ENCODE data around the gene SAT2. TPM values are rescaled to one million over a fixed set of nuclear protein-coding genes. Genes with fewer than 3 reads are reported as not detected.

The SAT2 gene
- total and polyA plus RNA-seq, 10 of the 15 experiments (the other 5 are each of a cell fraction or from before 2014, with no cell fraction given): 14.6 to 44.0 (median 27.9) TPM

DNA sequence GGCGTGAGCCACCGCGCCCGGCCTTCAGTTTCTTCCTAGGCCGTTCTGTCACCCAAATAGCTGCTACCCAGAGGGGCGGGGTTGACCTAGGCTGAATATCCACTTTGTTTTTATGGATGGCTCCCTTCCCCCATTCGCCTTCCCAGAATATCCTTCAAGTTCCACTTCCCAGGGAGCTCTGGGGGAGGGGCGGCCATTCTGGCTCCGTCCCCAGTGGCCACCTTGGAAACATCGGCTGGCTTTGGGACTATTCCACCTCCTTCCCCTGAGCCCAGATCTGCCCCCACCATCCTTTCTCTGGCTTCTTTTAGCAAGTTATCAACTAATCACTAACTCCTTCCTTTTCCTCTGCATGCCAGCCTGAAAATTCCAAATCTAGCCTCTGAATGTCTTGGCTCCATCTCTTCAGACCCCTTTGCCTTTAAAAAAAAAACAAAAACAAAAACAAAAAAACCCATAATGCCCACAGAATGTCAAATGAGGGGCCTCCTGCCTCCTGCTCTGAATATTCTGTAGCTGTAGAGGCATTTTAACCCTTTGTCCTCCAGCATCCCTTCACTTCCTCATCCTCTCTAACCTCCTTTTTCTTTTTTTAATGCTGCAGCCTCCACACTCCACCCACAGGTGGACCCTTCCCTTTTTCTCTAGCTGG lies 29.5 kb upstream of the SAT2 start:
- CTCF ChIA-PET: interaction anchor here (0.6 kb wide), 1 partner anchor 378 kb away, joined by 5 read pairs; no protein-coding TSS in a partner anchor
- H3K4me1 ChIP-seq (ENCODE audit: control insufficient read depth, insufficient read depth, low read length): no peaks in the 10 kb centered on the region
- no peaks in the 10 kb centered on the region for H3K9me3 ChIP-seq (replicated peaks; ENCODE audit: control insufficient read depth, insufficient read depth, low read length)
- H3K79me2 ChIP-seq (ENCODE audit: control insufficient read depth, insufficient read depth, low read length): no peaks in the 10 kb centered on the region
- no peaks in the 10 kb centered on the region for H4K20me1 ChIP-seq (ENCODE audit: control insufficient read depth, insufficient read depth)
- no peak overlapping the region for H3K4me3 ChIP-seq
- DNase-seq (ENCODE audit: low read depth, low spot score) (no peak), ATAC-seq (no peak), FAIRE-seq (no peak)
- H3K9ac ChIP-seq (ENCODE audit: control insufficient read depth, insufficient read depth, low read length): no peak overlapping the region
- TF ChIP-seq KAT2A (conservative IDR thresholded peaks at IDR 0.05; ENCODE audit: control insufficient read depth, low read depth, low read length) (no peak), EED (IDR thresholded peaks at IDR 0.05; ENCODE audit: low read depth) (no peak), POLR2AphosphoS5 (IDR thresholded peaks at IDR 0.05; ENCODE audit: low read length) (no peak), NFYA (IDR thresholded peaks at IDR 0.05; ENCODE audit: borderline replicate concordance, low read depth, low read length) (no peak), ASH2L (IDR thresholded peaks at IDR 0.05; ENCODE audit: borderline replicate concordance, low read depth) (no peak), NR2F1 (conservative IDR thresholded peaks at IDR 0.05) (no peak), MYC (IDR thresholded peaks at IDR 0.05; ENCODE audit: insufficient read depth, insufficient read length, insufficient replicate concordance, low read length, severe bottlenecking) (no peak), POLR2A (IDR thresholded peaks at IDR 0.05; ENCODE audit: low read depth, low read length) (no peak), CHD4 (IDR thresholded peaks at IDR 0.05) (no peak)
- TF ChIP-seq, protein P1, sequence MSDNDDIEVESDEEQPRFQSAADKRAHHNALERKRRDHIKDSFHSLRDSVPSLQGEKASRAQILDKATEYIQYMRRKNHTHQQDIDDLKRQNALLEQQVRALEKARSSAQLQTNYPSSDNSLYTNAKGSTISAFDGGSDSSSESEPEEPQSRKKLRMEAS (IDR thresholded peaks at IDR 0.05; ENCODE audit: low read depth, low read length): no peak
- TF ChIP-seq, protein P2, sequence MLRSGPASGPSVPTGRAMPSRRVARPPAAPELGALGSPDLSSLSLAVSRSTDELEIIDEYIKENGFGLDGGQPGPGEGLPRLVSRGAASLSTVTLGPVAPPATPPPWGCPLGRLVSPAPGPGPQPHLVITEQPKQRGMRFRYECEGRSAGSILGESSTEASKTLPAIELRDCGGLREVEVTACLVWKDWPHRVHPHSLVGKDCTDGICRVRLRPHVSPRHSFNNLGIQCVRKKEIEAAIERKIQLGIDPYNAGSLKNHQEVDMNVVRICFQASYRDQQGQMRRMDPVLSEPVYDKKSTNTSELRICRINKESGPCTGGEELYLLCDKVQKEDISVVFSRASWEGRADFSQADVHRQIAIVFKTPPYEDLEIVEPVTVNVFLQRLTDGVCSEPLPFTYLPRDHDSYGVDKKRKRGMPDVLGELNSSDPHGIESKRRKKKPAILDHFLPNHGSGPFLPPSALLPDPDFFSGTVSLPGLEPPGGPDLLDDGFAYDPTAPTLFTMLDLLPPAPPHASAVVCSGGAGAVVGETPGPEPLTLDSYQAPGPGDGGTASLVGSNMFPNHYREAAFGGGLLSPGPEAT (IDR thresholded peaks at IDR 0.05; ENCODE audit: low read depth): no peak
- no TSS peak for BruUV-seq (replicated peaks)
- H3K27ac ChIP-seq (ENCODE audit: control insufficient read depth, insufficient read depth): no peak overlapping the region
- H3K36me3 ChIP-seq (ENCODE audit: control insufficient read depth in 2 of 2, insufficient read depth in 2 of 2, low read length in 1 of 2): no peaks in the 10 kb centered on the region
- no peak overlapping the region for H2AFZ ChIP-seq (ENCODE audit: control insufficient read depth, low read depth, low read length)
- H3K27me3 ChIP-seq (replicated peaks in 1 of 2; ENCODE audit: control insufficient read depth in 2 of 2, insufficient read depth in 2 of 2, low read length in 1 of 2): peaks cover 0 to 3% of the 10 kb centered on the region in 2 experiments; a peak in 2 of 4 replicates
- in situ Hi-C loops (cut with MboI): no loop called here
- intact Hi-C loops (cut with micrococcal nuclease; ENCODE audit: unreplicated experiment): no loop called here
- SMC1A ChIA-PET (ENCODE audit: uncharacterized antibody, unreplicated experiment): interaction anchor here (1.4 kb wide), 1 partner anchor 30 kb away, joined by 3 read pairs; the partner anchor contains the start of gene TP53
- RAD21 ChIA-PET (ENCODE audit: unreplicated experiment): no interaction called here
- WGBS (ENCODE audit: insufficient coverage, insufficient replicate concordance, low lambda C conversion rate, missing lambda C conversion rate): 86% methylated on average over 10 of the region's 10 CpGs
- no peak overlapping the region for H3K4me2 ChIP-seq (ENCODE audit: control insufficient read depth, insufficient read depth)
- POLR2A ChIA-PET: interaction anchor here (0.6 kb wide), 1 partner anchor 20 kb away, joined by 3 read pairs; no protein-coding TSS in a partner anchor

Measured in GM12878 (cell line).